Stimulated activated naive CD4-positive, alpha-beta T cell (primary cell): Measurements from ENCODE around the gene KRTAP10-3.
"Not testable (repeated sequence)": the region's sequence is repeated elsewhere in the genome, so short reads cannot be mapped to it uniquely, and the experiment has no call there.

Source experiments
- DNase-seq, 6 experiments: peaks; one replicate each; lab custom pipeline; 2025; lab: John Stamatoyannopoulos, UW

Gene KRTAP10-3

DNA sequence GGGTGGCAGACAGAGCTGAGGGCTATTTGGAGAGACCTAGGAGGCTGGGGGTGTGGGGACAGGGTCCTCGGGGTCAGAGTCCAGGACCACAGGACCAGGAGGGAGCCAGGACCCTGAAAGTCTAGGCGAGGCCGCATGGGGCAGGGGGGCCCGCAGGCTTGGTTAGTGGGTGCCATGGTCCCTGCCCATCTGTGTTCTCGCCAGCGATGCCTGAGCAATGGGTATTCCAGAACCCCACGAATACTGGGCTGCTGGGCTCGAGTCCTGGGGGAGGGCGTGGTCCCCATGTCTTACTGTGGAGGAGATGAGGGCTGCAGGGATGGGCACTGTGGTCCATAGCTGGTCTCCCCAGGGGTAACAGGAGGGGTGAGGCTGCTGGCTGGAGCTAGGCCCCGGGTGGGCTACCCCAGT lies 31.7 kb upstream of the KRTAP10-3 start:
- DNase-seq = no peak

DNA sequence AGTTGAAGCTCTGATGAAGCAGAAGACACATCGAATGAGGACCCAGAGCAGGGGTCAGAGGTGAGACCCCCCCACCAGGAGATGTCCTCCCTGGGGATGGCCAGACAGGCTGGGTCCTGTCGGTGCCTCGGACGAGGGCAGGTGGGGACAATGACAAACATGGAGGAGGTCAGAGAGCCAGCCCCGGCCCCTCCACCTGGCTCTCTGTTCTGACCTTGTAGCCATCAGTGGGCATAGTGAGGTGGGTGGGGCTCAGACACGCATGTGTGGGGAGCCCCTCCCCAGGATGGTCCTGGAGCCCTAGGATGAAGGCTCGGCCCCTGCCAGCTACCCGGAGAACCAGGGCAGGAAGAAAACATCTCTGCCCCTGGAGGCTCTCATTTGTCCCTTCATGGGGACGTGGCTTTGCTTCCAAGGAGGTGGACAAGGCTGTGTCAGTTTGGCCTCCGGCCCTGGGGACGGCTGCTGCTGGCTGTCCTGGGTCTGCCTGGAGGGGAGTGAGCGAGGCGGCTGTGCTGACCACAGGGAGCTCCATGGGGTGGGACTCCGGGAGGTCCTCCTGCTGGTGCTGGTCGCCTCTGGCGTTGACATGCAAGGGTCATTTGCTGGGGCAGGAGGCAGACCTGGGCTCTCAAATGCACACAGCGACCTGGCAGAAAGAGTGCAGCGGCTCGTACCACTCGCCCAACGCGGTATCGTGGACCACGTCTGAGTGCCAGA lies 31.2 kb upstream of the KRTAP10-3 start:
- DNase-seq = no peak

DNA sequence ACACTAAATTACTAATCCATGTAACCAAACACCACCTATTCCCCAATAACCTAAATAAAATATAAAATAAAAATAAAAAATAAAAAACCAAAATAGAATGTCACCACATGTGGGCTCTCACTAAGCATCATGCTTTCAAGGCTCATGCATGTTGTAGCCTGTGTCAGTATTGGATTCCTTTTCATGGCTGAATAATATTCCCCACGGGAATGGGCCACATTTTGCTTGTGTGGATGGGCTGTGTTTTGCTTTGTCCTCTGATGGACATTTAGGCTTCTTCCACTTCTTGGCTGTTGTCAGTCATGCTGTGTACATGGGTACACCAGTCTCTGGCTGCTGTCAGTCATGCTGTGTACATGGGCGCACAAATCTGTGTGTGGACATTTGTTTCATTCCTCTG lies 30.5 kb upstream of the KRTAP10-3 start:
- DNase-seq = no peak

DNA sequence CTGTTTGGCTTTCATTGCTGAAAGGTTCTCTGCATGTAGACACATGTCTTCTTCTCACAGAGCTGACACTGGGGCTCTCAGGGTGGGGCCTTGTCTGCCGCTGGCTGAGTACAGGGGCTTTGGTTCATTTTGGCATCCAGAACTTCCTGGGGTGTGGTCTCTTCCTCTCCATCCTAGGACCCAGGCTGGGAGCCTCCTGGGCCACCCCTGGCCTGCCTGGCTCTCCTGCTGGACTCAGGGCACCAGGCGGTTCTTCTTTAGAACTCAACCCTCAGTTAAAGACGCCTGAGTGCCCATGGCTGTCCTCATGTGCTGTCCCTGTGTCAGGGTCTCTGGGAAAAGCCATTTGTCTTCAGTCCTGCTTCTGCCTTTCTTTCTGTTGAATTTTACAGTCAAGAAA lies 27.3 kb upstream of the KRTAP10-3 start:
- DNase-seq = no peak

DNA sequence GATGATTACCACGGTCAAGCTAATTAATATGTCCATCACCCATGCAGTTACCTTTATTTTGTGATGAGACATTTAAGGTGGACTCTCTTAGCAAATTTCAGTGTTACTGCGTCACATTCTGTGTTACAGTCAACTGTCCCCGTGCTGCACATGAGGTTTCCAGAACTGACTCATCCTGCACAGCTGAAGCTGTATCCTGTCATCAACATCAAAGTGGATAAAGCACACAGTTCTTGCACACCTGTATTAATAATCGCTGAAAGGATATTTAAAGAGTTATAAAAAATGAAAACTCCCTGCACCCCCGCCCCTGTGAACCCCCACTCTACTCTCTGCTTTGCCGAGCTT lies 25.2 kb upstream of the KRTAP10-3 start:
- DNase-seq = no peak

DNA sequence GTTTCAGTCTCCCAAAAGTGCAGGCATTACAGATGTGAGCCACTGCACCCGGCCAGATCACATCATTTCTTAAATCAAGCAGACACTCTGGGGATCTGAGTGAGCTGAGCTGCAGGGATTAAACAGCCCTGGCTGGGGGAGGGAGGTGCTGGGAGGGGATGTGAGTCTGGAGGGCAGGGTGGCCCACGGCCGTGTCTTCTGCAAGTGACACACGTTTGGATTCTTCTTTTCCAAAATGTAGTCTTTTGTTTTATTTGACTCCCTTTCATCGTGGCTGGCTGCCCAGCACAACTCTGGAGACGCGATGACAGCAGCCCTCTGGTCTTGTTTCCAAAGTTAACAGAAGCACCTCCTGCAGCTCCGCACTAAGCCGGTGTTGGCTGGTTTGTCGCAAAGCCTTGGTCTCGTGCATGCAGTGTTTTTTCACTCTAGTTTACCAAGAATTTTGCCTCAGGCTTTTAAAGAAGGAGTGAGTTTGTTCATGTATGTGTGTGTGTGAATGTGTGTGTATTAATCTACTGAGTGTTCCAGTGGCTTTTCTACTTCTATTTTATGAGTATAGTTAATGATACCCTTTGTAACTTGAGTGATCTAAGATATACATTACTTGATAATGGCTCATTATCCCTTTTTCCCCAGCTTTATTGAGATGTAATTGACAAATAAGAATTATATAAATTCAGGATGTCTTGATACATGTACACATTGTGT lies 24.6 kb upstream of the KRTAP10-3 start:
- DNase-seq = no peak

DNA sequence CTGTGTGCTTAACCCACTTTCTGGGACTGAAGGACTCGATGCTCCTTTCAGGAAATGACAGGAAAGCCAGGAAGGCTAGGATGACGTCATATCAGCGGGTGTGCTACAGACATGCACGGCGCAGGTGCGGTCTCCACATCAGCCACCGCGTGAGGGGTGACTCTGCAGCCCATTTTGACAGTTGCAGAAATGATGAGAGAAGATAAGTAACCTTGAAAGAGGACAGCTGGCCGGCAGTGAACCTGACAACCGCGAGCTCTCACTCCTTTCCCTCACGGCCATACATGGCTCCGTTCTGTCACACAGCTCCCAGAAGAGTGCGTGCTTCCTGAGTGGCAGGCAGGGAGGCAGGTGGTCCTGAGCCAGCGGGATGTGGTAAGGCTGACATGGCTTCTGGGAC lies 23.5 kb upstream of the KRTAP10-3 start:
- DNase-seq = no peak

DNA sequence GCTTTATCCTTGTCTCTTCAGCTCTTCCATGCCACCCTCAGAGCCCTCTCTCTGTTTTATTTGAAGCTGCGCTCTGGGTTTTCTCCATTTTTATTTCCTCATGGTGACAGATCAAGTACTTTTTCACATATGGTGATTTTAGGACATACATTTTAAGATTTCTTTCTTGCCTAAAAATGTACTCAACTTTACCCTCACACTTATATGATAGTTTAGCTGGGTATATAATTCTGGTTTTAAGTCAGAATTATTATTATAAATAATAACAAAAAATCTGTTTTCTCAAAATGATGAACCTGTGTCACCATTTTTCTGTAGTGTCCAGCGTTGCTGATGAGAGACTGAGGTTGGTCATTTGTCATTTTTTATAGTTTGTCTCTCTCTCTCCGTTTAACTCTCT lies 22.6 kb upstream of the KRTAP10-3 start:
- no peak for DNase-seq

DNA sequence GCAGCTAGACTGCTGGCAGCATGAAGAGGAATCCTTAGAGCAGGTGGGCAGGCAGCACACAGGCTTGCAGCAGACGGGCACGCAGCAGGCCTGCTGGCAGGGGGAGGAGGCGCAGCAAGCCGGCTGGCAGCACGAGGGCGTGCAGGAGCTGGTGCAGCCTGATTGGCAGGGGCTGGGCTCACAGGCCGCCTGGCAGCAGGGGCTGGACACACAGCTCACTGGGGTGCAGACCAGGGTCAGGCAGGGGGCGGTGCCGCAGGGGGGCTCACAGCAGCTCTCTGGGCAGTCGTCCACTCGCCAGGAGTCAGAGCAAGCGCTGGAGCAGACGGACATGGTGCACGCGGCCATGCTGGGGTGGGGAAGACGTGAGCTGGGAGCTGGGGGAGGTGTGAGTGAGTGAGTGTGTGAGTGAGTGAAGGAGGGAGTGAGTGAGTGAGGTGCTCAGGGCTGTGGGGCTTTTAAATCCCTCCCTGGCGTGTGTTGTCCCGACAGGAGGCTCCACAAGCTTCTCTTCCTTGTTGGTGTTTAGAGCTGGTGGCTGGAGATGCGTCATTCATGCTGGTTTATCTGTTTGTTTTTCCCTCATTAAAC lies 21.7 kb upstream of the KRTAP10-3 start, which contains the start of gene KRTAP10-5:
Gene KRTAP10-5 (minus strand): TSS at position 374 of the 591 bp plus-strand sequence. CDS start 26 bp downstream, at position 348.
- not testable (repeated sequence) for DNase-seq

DNA sequence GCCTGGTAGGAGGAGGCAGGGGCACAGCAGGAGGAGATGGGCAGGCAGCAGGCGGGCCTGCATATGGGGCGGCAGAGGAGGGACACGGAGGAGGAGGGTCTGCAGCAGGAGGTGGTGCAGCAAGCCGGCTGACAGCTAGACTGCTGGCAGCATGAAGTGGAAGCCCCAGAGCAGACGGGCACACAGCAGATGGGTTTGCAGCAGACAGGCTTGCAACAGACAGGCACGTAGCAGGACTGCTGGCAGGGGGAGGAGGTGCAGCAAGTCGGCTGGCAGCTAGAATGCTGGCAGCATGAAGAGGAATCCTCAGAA lies 21.2 kb upstream of the KRTAP10-3 start:
- DNase-seq = no peak

DNA sequence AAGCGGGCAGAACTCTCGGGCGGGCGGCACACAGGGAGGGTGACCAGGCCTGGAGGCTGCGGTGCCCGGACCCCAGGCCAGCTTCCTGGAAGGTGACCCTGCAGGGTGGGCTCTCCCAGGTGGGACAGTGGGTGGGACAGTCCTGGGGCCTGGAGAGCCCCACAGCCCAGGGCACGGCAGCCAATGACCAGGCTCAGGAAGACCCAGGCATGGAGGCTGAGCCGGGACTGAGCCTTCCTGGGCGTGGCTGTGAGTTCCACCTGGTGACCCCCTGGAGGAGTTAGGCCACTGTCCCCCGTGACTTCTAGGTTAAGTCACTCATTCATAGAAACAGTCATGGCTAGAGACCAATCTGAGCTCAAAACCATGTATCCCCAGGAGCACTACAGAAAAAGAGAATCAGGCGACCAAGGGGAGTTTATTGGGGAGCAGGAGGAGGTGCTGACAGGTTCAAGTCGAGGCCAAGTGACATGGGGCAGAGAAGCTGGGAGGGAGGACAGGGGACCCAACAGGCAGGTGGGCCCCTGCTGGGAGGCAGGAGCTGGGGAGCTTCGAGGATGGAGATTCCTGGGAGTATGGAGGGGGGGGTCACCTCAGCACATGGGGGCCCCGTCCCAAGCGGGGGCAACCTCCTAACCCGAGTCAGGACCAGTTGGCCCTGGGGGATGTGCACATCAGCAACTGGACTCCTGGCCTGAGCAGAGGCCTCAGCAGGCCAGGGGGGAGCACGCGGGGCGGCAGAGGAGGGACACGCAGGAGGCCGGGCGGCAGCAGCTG lies 20.6 kb upstream of the KRTAP10-3 start:
- DNase-seq = no peak

DNA sequence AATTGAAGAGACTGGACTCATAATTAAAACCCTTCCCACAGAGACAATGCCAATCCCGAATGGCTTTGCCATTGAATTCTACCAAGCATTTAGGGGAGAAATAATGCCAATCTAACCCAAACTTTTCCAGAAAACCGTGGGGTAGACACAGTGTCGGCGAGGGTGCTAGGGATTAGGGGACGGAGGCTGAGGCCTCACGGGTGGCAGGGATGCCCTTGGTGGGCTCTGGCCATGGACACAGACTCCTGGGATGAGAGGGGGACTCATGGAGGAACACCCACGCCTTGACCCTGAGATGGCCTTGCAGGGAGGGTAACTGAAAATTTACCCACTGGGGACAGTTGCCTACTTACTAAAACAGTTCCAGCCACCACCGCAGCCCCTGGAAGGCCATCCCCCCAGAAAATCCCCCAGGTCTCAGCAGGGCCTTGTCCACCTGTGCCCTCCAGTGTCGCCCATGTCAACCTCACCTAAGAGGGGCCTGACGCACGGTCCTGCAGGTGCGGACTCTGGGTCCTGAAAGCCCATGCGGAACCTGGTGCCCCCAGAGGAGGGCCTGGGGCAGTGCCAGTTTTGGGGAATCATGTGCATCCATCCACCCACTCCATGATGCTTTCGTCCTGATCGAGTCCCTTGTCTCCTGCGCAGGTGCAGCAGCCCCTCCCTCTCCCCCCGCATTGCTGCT lies 19.9 kb upstream of the KRTAP10-3 start:
- no peak for DNase-seq

DNA sequence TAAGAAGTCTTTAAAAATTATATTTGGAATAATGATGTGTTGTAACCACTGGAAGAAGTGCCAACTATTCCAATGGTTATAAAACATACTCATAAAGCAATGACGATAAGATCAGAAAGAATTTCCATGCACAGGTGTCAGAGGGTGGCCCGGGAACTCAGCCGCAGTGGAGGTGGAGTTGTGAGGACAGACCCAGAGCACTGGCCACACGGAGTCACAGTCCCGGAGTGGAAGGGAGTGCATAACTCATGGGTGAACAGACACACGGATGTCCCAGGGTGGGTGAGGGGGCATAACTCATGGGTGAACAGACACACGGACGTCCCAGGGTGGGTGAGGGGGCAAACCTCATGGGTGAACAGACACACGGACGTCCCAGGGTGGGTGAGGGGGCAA lies 17.4 kb upstream of the KRTAP10-3 start:
- no peak for DNase-seq

DNA sequence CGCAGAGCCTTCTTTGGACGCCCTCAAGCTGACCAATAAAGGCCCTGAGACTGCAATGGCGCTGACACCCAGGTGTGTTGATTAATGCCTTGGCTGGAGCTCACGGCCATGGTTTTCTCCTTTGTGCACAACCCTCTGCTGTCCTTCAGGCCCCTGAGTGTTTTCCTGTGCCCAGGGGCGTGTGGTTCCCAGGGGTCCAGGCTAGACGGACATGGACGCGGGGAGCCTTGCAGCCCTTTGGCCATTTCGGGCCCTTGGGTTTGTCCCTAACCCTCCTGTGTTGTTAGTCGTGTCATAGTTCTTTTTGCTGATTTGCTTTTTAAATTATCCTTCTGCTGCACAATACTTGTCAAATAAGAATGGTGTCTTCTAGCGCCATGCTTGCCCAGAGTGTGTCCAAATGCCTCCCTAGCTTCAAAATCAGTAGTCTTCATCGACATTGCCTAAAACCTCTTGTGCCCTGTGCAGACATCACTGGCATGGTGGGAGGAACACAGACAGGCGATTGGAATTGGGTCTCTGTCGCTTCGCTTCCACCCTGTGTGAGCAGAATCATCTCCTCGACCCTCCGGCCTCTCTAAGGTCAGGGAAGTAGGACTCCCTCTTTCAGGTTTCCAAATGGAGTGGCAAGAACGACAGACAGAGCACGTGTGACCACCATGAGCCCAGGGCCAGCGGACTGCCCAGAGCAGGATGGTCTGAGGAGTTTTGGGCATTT lies 16.9 kb upstream of the KRTAP10-3 start:
- DNase-seq = no peak

DNA sequence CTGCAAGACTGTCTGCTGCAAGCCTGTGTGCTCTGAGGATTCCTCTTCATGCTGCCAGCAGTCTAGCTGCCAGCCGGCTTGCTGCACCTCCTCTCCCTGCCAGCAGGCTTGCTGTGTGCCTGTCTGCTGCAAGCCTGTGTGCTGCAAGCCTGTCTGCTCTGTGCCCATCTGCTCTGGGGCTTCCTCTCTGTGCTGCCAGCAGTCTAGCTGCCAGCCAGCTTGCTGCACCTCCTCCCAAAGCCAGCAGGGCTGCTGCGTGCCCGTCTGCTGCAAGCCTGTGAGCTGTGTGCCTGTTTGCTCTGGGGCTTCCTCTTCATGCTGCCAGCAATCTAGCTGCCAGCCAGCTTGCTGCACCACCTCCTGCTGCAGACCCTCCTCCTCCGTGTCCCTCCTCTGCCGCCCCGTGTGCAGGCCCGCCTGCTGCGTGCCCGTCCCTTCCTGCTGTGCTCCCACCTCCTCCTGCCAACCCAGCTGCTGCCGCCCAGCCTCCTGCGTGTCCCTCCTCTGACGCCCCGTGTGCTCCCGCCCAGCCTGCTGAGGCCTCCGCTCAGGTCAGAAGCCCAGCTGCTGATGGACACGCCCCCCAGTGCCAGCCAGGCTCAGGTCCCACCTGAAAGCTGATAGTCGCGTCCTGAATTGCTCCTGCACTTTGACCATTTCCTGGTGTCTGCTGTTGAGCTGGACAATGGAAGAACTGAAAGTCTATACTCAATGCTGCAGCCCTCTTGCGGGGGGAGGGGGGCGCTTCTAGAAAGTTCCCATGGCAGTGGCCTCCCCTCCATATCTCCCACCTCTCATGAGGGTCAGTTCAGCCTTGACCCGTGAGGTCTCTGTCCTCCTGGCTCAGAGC lies 16.1 kb upstream of the KRTAP10-3 start:
- DNase-seq = no peak

DNA sequence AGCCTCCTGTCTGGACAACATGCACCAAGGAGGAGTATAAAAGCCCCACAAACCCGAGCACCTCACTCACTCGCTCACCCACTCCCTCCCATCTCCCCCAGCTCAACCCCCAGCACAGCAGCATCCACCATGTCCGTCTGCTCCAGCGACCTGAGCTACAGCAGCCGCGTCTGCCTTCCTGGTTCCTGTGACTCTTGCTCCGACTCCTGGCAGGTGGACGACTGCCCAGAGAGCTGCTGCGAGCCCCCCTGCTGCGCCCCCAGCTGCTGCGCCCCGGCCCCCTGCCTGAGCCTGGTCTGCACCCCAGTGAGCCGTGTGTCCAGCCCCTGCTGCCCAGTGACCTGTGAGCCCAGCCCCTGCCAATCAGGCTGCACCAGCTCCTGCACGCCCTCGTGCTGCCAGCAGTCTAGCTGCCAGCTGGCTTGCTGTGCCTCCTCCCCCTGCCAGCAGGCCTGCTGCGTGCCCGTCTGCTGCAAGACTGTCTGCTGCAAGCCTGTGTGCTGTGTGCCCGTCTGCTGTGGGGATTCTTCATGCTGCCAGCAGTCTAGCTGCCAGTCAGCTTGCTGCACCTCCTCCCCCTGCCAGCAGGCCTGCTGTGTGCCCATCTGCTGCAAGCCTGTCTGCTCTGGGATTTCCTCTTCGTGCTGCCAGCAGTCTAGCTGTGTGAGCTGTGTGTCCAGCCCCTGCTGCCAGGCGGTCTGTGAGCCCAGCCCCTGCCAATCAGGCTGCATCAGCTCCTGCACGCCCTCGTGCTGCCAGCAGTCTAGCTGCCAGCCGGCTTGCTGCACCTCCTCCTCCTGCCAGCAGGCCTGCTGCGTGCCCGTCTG lies 15.2 kb upstream of the KRTAP10-3 start, which contains the start of gene KRTAP10-4:
Gene KRTAP10-4 (plus strand): TSS at position 100 of the 827 bp plus-strand sequence. CDS start 30 bp downstream, at position 130.
- not testable (repeated sequence) for DNase-seq

DNA sequence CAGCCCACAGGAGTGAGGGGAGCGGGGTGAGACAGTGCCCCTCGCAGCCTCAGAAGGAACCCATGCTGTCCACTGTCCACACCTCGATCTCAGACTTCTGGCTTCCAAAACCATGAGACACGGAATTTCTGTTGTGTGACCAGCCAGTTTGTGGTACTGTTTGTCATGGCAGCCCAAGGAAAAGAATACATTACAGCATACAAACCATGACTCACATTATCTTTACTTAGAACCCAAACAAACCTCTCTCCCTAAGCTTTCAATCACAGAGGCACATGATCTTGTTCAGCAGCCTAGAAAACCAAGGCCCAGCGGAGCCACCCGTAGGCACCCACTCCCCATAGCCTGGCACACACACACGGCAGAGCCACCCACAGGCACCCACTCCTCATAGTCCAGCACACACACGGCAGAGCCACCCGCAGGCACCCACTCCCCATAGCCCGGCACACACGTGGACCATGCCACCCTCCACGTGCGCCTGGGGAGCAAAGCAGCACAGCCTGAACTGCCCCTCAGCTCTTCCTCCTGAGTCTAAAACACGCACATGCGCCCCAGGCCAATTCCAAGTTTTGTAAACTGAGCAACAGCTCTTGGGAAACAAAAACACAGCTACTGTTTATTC lies 14.5 kb upstream of the KRTAP10-3 start:
- no peak for DNase-seq

DNA sequence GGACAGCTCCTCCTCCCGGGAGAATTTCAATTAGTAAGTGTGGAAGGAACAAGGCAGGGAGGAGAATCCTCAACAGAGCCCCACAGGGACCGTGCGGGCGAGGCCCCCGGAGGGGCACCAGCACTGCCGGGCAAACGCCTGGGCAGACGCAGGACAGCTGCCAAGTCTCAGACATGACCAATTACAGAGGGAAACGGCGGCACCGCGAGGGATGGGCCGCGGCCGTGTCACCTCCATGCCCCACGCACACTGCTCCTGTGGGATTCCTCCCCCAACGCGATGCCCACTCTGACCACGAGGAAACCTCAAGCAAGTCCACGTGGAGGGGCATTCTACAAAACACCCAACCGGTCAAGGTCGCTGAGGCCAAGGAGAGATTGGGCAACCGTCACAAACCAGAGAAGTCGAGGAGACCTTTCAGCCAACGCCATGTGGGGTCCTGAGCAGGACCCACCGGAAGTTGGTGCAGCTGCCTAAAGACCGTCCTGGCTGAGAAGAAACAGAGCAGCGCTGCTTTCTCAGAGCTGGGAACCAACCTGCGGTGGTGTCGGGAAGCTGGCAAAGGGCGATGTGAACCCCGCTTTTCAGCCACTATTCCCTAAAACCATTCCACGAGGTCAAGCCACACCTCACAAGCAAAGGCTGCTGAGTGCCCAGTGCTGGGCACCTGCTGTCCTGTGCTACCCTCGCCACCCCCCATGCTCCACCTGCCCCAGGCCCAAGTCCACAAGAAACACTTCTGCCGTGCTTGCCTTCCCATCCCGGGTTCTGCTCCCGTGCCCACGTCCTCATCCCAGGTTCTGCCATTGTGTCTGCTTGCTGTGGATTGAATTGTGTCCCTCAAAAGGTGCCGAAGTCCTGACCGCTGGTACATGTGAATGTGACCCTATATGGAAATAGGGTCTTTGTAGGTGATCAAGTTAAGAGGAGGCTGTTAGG lies 13.5 kb upstream of the KRTAP10-3 start:
- DNase-seq = no peak
